Neural progenitor cell (in vitro differentiated cells): ENCODE results near the gene SLC16A5. TPM values are rescaled to one million over a fixed set of nuclear protein-coding genes. Genes with fewer than 3 reads are reported as not detected.

Experiments
- DNase-seq: peaks from one replicate; pipeline ENCODE4 v3.0.0-alpha.2; 2016; ENCODE audit warnings: low spot score
- H2AFZ ChIP-seq: fragments of 200-600 bp; sonication (generic); replicated peaks from 2 replicates; pipeline ENCODE4 v1.6.1; 2016; ENCODE audit warnings: antibody characterized with exemption
- H3F3A ChIP-seq: fragments of 200-600 bp; sonication (generic); 2 replicates; pipeline ENCODE4 v1.6.1; 2016; ENCODE audit warnings: antibody characterized with exemption, low read depth
- H3K27ac ChIP-seq: fragments of 200-600 bp; sonication (generic); 2 replicates; pipeline ENCODE4 v1.5.1; 2016; ENCODE audit warnings: mild to moderate bottlenecking
- H3K27me3 ChIP-seq: fragments of 200-600 bp; sonication (generic); 2 replicates; pipeline ENCODE4 v1.6.1; 2016; ENCODE audit warnings: mild to moderate bottlenecking, moderate library complexity
- H3K36me3 ChIP-seq: fragments of 200-600 bp; sonication (generic); 2 replicates; pipeline ENCODE4 v1.5.1; 2016
- H3K4me1 ChIP-seq: fragments of 200-600 bp; sonication (generic); 2 replicates; pipeline ENCODE4 v1.6.1; 2016; ENCODE audit warnings: mixed run types
- H3K4me2 ChIP-seq: fragments of 200-600 bp; sonication (generic); 2 replicates; pipeline ENCODE4 v1.6.1; 2016
- H3K4me3 ChIP-seq: fragments of 200-600 bp; sonication (generic); 2 replicates; pipeline ENCODE4 v1.5.1; 2016
- H3K79me2 ChIP-seq: fragments of 200-600 bp; sonication (generic); 2 replicates; pipeline ENCODE4 v1.6.1; 2016; ENCODE audit warnings: low read depth
- H3K9ac ChIP-seq: fragments of 200-600 bp; sonication (generic); 2 replicates; pipeline ENCODE4 v1.6.1; 2016
- H3K9me3 ChIP-seq: fragments of 200-600 bp; sonication (generic); 2 replicates; pipeline ENCODE4 v1.5.1; 2016; ENCODE audit warnings: low read depth
- H4K20me1 ChIP-seq: fragments of 200-600 bp; sonication (generic); 2 replicates; pipeline ENCODE4 v1.6.1; 2016; ENCODE audit warnings: low read depth
- H3K27ac Mint-ChIP-seq: 3 replicates; pipeline ENCODE4 v1.8.0; 2021; ENCODE audit warnings: mixed read lengths
- H3K27me3 Mint-ChIP-seq: 2 replicates; pipeline ENCODE4 v1.8.0; 2022; ENCODE audit warnings: low read depth, mild to moderate bottlenecking, inconsistent platforms, moderate library complexity, mixed read lengths; ENCODE audit not compliant: insufficient read depth
- H3K36me3 Mint-ChIP-seq: 3 replicates; pipeline ENCODE4 v1.8.0; 2021; ENCODE audit warnings: mixed read lengths
- H3K4me1 Mint-ChIP-seq: 3 replicates; pipeline ENCODE4 v1.8.0; 2021; ENCODE audit warnings: mixed read lengths
- H3K4me3 Mint-ChIP-seq: 3 replicates; pipeline ENCODE4 v1.8.0; 2021; ENCODE audit warnings: mild to moderate bottlenecking, moderate library complexity, mixed read lengths
- H3K9me3 Mint-ChIP-seq: 3 replicates; pipeline ENCODE4 v1.8.0; 2020; ENCODE audit warnings: mixed read lengths
- CTCF ChIP-seq: fragments of 200-600 bp; sonication (generic); IDR thresholded peaks from 2 replicates; pipeline ENCODE4 v1.5.1; 2017; ENCODE audit warnings: antibody characterized with exemption, mild to moderate bottlenecking
- EZH2 ChIP-seq: fragments of 200-600 bp; sonication (generic); IDR thresholded peaks from 2 replicates; pipeline ENCODE4 v1.6.1; 2017; ENCODE audit warnings: antibody characterized with exemption, mild to moderate bottlenecking, moderate library complexity
- EZH2phosphoT487 ChIP-seq: fragments of 200-600 bp; sonication (generic); IDR thresholded peaks from 2 replicates; pipeline ENCODE4 v1.6.1; 2017; ENCODE audit warnings: antibody characterized with exemption
- total RNA-seq: library from RNA; depleted of rRNA; stranded (reverse); fragments of >200 nt; gene quantifications from 2 replicates; pipeline ENCODE4 v1.2.3, GENCODE V29; 2015; ENCODE audit warnings: low replicate concordance

Gene SLC16A5
- total RNA-seq, 1 donor from 2014 or later: 3.4 TPM

- peaks cover 21% of the 10 kb centered on the region for H3F3A ChIP-seq
- no peak overlapping the region for H3K27ac ChIP-seq
- no peaks in the 10 kb centered on the region for H3K9me3 ChIP-seq
- H3K36me3 Mint-ChIP-seq: no peaks in the 10 kb centered on the region
- peak overlapping the region; percentile 62 for H3K4me3 ChIP-seq
- peak; percentile 33 for DNase-seq
- peak overlapping the region; percentile 74 for H3K27ac Mint-ChIP-seq
- peaks cover 20% of the 10 kb centered on the region for H3K4me1 ChIP-seq
- H2AFZ ChIP-seq: peak overlapping the region; percentile 99
- H3K27me3 ChIP-seq: no peaks in the 10 kb centered on the region
- H3K4me3 Mint-ChIP-seq: peak overlapping the region; percentile 7
- no peaks in the 10 kb centered on the region for H3K9me3 Mint-ChIP-seq
- H4K20me1 ChIP-seq: no peaks in the 10 kb centered on the region
- H3K79me2 ChIP-seq: no peaks in the 10 kb centered on the region
- no peaks in the 10 kb centered on the region for H3K36me3 ChIP-seq
- peaks cover 60% of the 10 kb centered on the region for H3K4me1 Mint-ChIP-seq
- H3K4me2 ChIP-seq: peak overlapping the region; percentile 73
- H3K27me3 Mint-ChIP-seq: peaks cover 10% of the 10 kb centered on the region
- H3K9ac ChIP-seq: peak overlapping the region; percentile 11
- no peak for TF ChIP-seq CTCF
- no peak for TF ChIP-seq EZH2phosphoT487
- TF ChIP-seq EZH2: no peak
Observed at GRCh38 chr17:75088465-75089417, 987 bp downstream of the SLC16A5 start.

- H3K4me3 Mint-ChIP-seq: peak overlapping the region; percentile 60
- Histone ChIP-seq H3K4me3 (no peak overlapping the region), H4K20me1 (no peaks in the 10 kb centered on the region), H3K27ac (peak overlapping the region; percentile 14), H3K4me2 (peak overlapping the region; percentile 3), H3K4me1 (peaks cover 20% of the 10 kb centered on the region), H3K27me3 (no peaks in the 10 kb centered on the region), H2AFZ (no peak overlapping the region), H3K9ac (no peak overlapping the region), H3K79me2 (no peaks in the 10 kb centered on the region), H3K36me3 (no peaks in the 10 kb centered on the region), H3K9me3 (no peaks in the 10 kb centered on the region), H3F3A (peaks cover 21% of the 10 kb centered on the region)
- TF ChIP-seq EZH2 (no peak), EZH2phosphoT487 (no peak), CTCF (no peak)
- peaks cover 49% of the 10 kb centered on the region for H3K4me1 Mint-ChIP-seq
- no peaks in the 10 kb centered on the region for H3K9me3 Mint-ChIP-seq
- DNase-seq: no peak
- H3K27me3 Mint-ChIP-seq: peaks cover 12% of the 10 kb centered on the region
- H3K27ac Mint-ChIP-seq: peak overlapping the region; percentile 63
- H3K36me3 Mint-ChIP-seq: no peaks in the 10 kb centered on the region
Observed at GRCh38 chr17:75090871-75091854, 3.4 kb downstream of the SLC16A5 start.

- Histone ChIP-seq H3K4me1 (peaks cover 20% of the 10 kb centered on the region), H3K9me3 (no peaks in the 10 kb centered on the region), H3K4me2 (peak overlapping the region; percentile 3), H3K36me3 (no peaks in the 10 kb centered on the region), H3K27ac (peak overlapping the region; percentile 14), H2AFZ (no peak overlapping the region), H4K20me1 (no peaks in the 10 kb centered on the region), H3K4me3 (no peak overlapping the region), H3K27me3 (no peaks in the 10 kb centered on the region), H3F3A (peaks cover 15% of the 10 kb centered on the region), H3K79me2 (no peaks in the 10 kb centered on the region), H3K9ac (no peak overlapping the region)
- peaks cover 10% of the 10 kb centered on the region for H3K27me3 Mint-ChIP-seq
- no peak for DNase-seq
- H3K4me1 Mint-ChIP-seq: peaks cover 44% of the 10 kb centered on the region
- peak overlapping the region; percentile 12 for H3K27ac Mint-ChIP-seq
- TF ChIP-seq CTCF (no peak), EZH2 (no peak), EZH2phosphoT487 (no peak)
- H3K4me3 Mint-ChIP-seq: peak overlapping the region; percentile 3
- H3K9me3 Mint-ChIP-seq: no peaks in the 10 kb centered on the region
- no peaks in the 10 kb centered on the region for H3K36me3 Mint-ChIP-seq
Observed at GRCh38 chr17:75091855-75092327, 4.1 kb downstream of the SLC16A5 start.
